GM23248 (cell line): ENCODE data around the gene SPDEF. TPM values are rescaled to one million over a fixed set of nuclear protein-coding genes. Genes with fewer than 3 reads are reported as not detected.

Experiments used
- DNase-seq: peaks from one replicate; pipeline ENCODE4 v3.0.0-alpha.2; 2015
- H2AFZ ChIP-seq: fragments of 200-600 bp; sonication (generic); 2 replicates; pipeline ENCODE4 v1.6.1; 2016; ENCODE audit warnings: antibody characterized with exemption
- H3F3A ChIP-seq: fragments of 200-600 bp; sonication (generic); 2 replicates; pipeline ENCODE4 v1.6.1; 2016; ENCODE audit warnings: mild to moderate bottlenecking, antibody characterized with exemption, mixed run types; ENCODE audit not compliant: insufficient read depth
- H3K27ac ChIP-seq: fragments of 200-600 bp; sonication (generic); 2 replicates; pipeline ENCODE4 v1.5.1; 2016; ENCODE audit warnings: mild to moderate bottlenecking
- H3K27me3 ChIP-seq: fragments of 200-600 bp; sonication (generic); replicated peaks from 2 replicates; pipeline ENCODE4 v1.6.1; 2016; ENCODE audit warnings: mild to moderate bottlenecking; ENCODE audit not compliant: insufficient read depth
- H3K36me3 ChIP-seq: fragments of 200-600 bp; sonication (generic); 2 replicates; pipeline ENCODE4 v1.6.1; 2016; ENCODE audit warnings: low read depth, mild to moderate bottlenecking
- H3K4me1 ChIP-seq: fragments of 200-600 bp; sonication (generic); 2 replicates; pipeline ENCODE4 v1.6.1; 2016; ENCODE audit warnings: mild to moderate bottlenecking; ENCODE audit not compliant: insufficient read depth
- H3K4me2 ChIP-seq: fragments of 200-600 bp; sonication (generic); one replicate; pipeline ENCODE4 v1.6.1; 2016; ENCODE audit warnings: mild to moderate bottlenecking; ENCODE audit not compliant: unreplicated experiment
- H3K4me3 ChIP-seq: fragments of 200-600 bp; sonication (generic); 2 replicates; pipeline ENCODE4 v1.5.1; 2016; ENCODE audit warnings: mild to moderate bottlenecking
- H3K79me2 ChIP-seq: fragments of 200-600 bp; sonication (generic); 2 replicates; pipeline ENCODE4 v1.6.1; 2016; ENCODE audit warnings: mild to moderate bottlenecking; ENCODE audit not compliant: insufficient read depth
- H3K9ac ChIP-seq: fragments of 200-600 bp; sonication (generic); 2 replicates; pipeline ENCODE4 v1.6.1; 2016; ENCODE audit warnings: mild to moderate bottlenecking
- H3K9me2 ChIP-seq: fragments of 200-600 bp; sonication (generic); 2 replicates; pipeline ENCODE4 v1.6.1; 2016; ENCODE audit warnings: mixed run types, mild to moderate bottlenecking, moderate library complexity; ENCODE audit not compliant: insufficient read depth
- H3K9me3 ChIP-seq: fragments of 200-600 bp; sonication (generic); one replicate; pipeline ENCODE4 v1.6.1; 2017; ENCODE audit warnings: low read depth
- H4K20me1 ChIP-seq: fragments of 200-600 bp; sonication (generic); 2 replicates; pipeline ENCODE4 v1.6.0; 2016; ENCODE audit not compliant: insufficient read depth
- EZH2 ChIP-seq: fragments of 200-600 bp; sonication (generic); IDR thresholded peaks from 2 replicates; pipeline ENCODE4 v1.6.1; 2018; ENCODE audit warnings: antibody characterized with exemption, mild to moderate bottlenecking; ENCODE audit not compliant: insufficient read depth, poor library complexity, severe bottlenecking
- EZH2phosphoT487 ChIP-seq: fragments of 200-600 bp; sonication (generic); IDR thresholded peaks from 2 replicates; pipeline ENCODE4 v1.6.1; 2018; ENCODE audit warnings: antibody characterized with exemption, moderate library complexity, mild to moderate bottlenecking, low read depth; ENCODE audit not compliant: insufficient read depth
- WGBS, 2 experiments: methylation state at CpG; one replicate each; pipeline ENCODE4 v1.1.6; 2015 to 2017; ENCODE audit warnings: low lambda C conversion rate in 2 of 2, low coverage in 1 of 2; ENCODE audit errors: missing lambda C conversion rate in 2 of 2; 5-methylcytosine and 5-hydroxymethylcytosine counted together
- in situ Hi-C: fragments of 300-500 bp; cut with MboI; formaldehyde crosslinking; loops from 2 replicates; pipeline ENCODE4 v1.15.0; 2020
- polyA plus RNA-seq: library from polyadenylated mRNA; unstranded; fragments of >200 nt; fragmentation: Nextera tagmentation; extraction: Ambion mirVana; gene quantifications from 2 replicates; pipeline ENCODE4 v1.2.1, GENCODE V29; 2016
- total RNA-seq: library from RNA; depleted of rRNA; stranded (reverse); fragments of >200 nt; shearing (Covaris generic); gene quantifications from 2 replicates; pipeline ENCODE4 v1.2.3, GENCODE V29; 2014

SPDEF gene
- total and polyA plus RNA-seq, 2 experiments from 2014 or later = not detected

DNA sequence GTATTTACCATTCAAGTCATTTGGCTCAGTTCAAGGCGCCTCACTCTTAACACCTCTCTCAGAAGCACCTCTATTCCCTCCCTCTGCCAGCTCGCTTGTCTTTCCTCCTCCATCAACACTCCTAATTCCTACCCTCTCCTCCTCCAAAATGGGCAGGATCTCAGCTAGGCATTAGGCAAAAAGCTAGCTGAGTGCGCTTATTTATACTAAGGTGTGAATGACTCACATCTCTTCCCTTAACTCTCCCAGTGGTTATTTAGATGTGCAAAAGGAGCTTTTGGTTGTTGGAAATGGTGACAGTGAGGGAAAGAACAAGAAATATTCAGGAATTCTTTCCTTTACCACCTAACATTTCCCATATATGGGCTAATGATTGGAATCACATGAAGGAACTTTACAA is 61.2 kb downstream of the SPDEF start:
- 0 out of 2 replicates have a peak, but pooled peaks cover 8% of the 10 kb centered on the region for H3K27me3 ChIP-seq
- TF ChIP-seq EZH2 (no peak), EZH2phosphoT487 (no peak)
- no peaks in the 10 kb centered on the region for H3K36me3 ChIP-seq
- no peak for DNase-seq
- H3K4me2 ChIP-seq = no peak overlapping the region
- H4K20me1 ChIP-seq = no peaks in the 10 kb centered on the region
- H3K4me3 ChIP-seq = no peak overlapping the region
- H3K27ac ChIP-seq = no peak overlapping the region
- in situ Hi-C loops = no loop called here
- H3K9ac ChIP-seq = no peak overlapping the region
- no peaks in the 10 kb centered on the region for H3K9me2 ChIP-seq
- H2AFZ ChIP-seq = no peak overlapping the region
- 72 to 80% methylated on average over 3 of the region's 3 CpGs for WGBS, 2 experiments
- peaks cover 3% of the 10 kb centered on the region; the same call in 1 of the 2 replicates for H3K4me1 ChIP-seq
- H3K9me3 ChIP-seq = no peaks in the 10 kb centered on the region
- no peaks in the 10 kb centered on the region for H3F3A ChIP-seq
- H3K79me2 ChIP-seq = no peaks in the 10 kb centered on the region

GRCh38 chr6:34493344-34493743 is 62.8 kb downstream of the SPDEF start:
- H3K79me2 ChIP-seq = no peaks in the 10 kb centered on the region

DNA sequence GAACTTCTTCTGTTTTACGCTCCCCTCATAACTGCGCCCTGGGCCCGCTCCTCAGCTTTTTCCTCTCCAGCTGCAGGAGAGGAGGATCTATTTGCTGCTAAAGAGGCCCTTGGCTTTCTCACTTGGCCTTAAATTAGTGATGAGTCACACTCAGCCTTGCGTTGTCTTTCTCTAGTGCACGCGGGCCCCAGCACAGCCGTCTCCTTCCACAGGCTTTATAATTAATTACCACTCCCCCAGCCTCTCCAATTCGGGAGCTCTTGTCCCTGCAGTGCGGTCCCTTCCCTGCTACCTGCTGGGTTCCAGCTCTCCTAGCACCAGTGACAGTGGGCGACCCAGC is 65.1 kb downstream of the SPDEF start:
- H3K27me3 ChIP-seq = 0 out of 2 replicates have a peak, but pooled peaks cover 8% of the 10 kb centered on the region
- no peaks in the 10 kb centered on the region for H3K9me3 ChIP-seq
- no peaks in the 10 kb centered on the region for H3K36me3 ChIP-seq
- in situ Hi-C loops = no loop called here
- H2AFZ ChIP-seq = peak overlapping the region; percentile 72
- peak; percentile 83 for DNase-seq
- H3K27ac ChIP-seq = no peak overlapping the region
- H3K9me2 ChIP-seq = no peaks in the 10 kb centered on the region
- no peaks in the 10 kb centered on the region for H3K79me2 ChIP-seq
- H3K4me2 ChIP-seq = peak overlapping the region; percentile 46
- H3K9ac ChIP-seq = no peak overlapping the region
- 3% methylated on average over 10 of the region's 10 CpGs for WGBS, 2 experiments
- H3K4me3 ChIP-seq = no peak overlapping the region
- H3F3A ChIP-seq = no peaks in the 10 kb centered on the region
- peaks cover 3% of the 10 kb centered on the region; the same call in 1 of the 2 replicates for H3K4me1 ChIP-seq
- TF ChIP-seq EZH2 (no peak), EZH2phosphoT487 (no peak)
- H4K20me1 ChIP-seq = no peaks in the 10 kb centered on the region

More at GRCh38 chr6:34493344-34493743, 62.8 kb downstream of the SPDEF start:
- no peak for DNase-seq
- no peak overlapping the region for H3K9ac ChIP-seq
- in situ Hi-C loops = no loop called here
- H3K27ac ChIP-seq = no peak overlapping the region
- no peaks in the 10 kb centered on the region for H3K9me2 ChIP-seq
- H2AFZ ChIP-seq = no peak overlapping the region
- TF ChIP-seq EZH2 (no peak), EZH2phosphoT487 (no peak)
- 0 out of 2 replicates have a peak, but pooled peaks cover 8% of the 10 kb centered on the region for H3K27me3 ChIP-seq
- H3K9me3 ChIP-seq = no peaks in the 10 kb centered on the region
- WGBS, 2 experiments = 57 to 64% methylated on average over 4 of the region's 4 CpGs
- no peak overlapping the region for H3K4me2 ChIP-seq
- no peaks in the 10 kb centered on the region for H3F3A ChIP-seq
- no peaks in the 10 kb centered on the region for H3K36me3 ChIP-seq
- peaks cover 3% of the 10 kb centered on the region; the same call in 1 of the 2 replicates for H3K4me1 ChIP-seq
- no peak overlapping the region for H3K4me3 ChIP-seq
- H4K20me1 ChIP-seq = no peaks in the 10 kb centered on the region

- Histone ChIP-seq H3K27me3 (0 out of 2 replicates have a peak, but pooled peaks cover 8% of the 10 kb centered on the region), H3K36me3 (no peaks in the 10 kb centered on the region), H3K9ac (no peak overlapping the region), H3K79me2 (no peaks in the 10 kb centered on the region), H3F3A (no peaks in the 10 kb centered on the region), H3K4me3 (no peak overlapping the region), H3K9me2 (no peaks in the 10 kb centered on the region), H3K9me3 (no peaks in the 10 kb centered on the region), H2AFZ (peak overlapping the region; percentile 72), H3K27ac (no peak overlapping the region), H3K4me1 (peaks cover 3% of the 10 kb centered on the region; the same call in 1 of the 2 replicates), H4K20me1 (no peaks in the 10 kb centered on the region), H3K4me2 (peak overlapping the region; percentile 46)
- 38 to 41% methylated on average over 20 of the region's 20 CpGs for WGBS, 2 experiments
- no peak for TF ChIP-seq EZH2
- TF ChIP-seq EZH2phosphoT487 = no peak
- in situ Hi-C loops = no loop called here
- peak; percentile 20 for DNase-seq
Measured at GRCh38 chr6:34490390-34491090, 65.6 kb downstream of the SPDEF start.
